Measurements from ENCODE around the gene PDCD2.
"Not testable (repeated sequence)": the region's sequence is repeated elsewhere in the genome, so short reads cannot be mapped to it uniquely, and the experiment has no call there.

PDCD2 gene

DNA sequence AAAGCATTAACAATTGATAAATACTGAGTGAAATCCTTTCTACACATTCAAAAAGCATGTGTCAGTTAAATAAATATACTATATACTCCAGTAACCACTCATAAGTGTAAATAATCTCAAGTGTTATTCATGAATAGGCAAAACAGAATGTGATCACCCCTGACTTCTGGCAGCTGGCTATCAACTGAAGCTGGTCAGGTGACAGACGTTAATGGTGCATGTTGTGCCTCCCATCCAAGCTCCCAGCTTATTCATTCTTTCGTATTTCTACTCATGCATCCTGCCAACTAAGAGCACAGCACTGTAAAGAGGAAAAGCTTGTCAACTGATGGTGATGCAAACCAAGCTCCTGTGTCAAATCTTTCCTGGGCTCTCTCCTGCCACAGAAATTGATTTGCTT is 39.0 kb downstream of the PDCD2 start:
- no peak for DNase-seq

- DNase-seq: no peak
These were observed 42.3 kb downstream of the PDCD2 start for GRCh38 chr6:170542031-170542719.

GRCh38 chr6:170537329-170537728 is 47.1 kb downstream of the PDCD2 start:
- no peak for DNase-seq

GRCh38 chr6:170536671-170537070 is 47.8 kb downstream of the PDCD2 start:
- DNase-seq: no peak

- DNase-seq: no peak
These were observed 49.4 kb downstream of the PDCD2 start for GRCh38 chr6:170535004-170535403.

- DNase-seq: no peak
These were observed 50.6 kb downstream of the PDCD2 start for GRCh38 chr6:170533792-170534191.

DNA sequence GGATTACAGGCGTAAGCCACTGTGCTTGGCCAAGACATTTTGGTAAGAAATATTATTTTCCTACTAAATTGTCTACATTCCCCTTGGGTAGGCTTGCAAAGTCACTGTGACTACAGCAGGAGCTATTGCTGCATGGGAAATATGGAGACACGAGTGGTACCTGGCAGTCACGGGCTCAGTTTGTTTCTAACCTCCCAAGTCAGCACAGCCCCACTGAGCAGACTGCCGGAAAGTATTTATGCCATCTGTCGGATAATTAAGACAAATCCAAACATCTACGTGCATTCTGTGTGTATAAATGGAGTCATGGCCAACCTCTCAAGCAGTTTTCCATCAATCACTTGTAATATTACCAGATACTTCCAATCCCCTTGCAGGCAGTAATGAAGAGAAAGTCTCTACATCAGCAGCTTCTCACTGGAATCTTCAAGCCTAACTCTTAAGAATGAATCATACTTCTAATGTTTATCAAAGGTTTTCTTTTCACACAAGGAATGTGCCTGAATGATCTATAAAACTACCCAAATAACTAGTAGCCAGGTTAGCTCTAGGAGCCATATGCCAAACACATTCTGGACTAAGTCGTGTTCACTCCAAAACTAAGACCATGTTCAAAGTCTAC is 51.5 kb downstream of the PDCD2 start:
- no peak for DNase-seq

DNA sequence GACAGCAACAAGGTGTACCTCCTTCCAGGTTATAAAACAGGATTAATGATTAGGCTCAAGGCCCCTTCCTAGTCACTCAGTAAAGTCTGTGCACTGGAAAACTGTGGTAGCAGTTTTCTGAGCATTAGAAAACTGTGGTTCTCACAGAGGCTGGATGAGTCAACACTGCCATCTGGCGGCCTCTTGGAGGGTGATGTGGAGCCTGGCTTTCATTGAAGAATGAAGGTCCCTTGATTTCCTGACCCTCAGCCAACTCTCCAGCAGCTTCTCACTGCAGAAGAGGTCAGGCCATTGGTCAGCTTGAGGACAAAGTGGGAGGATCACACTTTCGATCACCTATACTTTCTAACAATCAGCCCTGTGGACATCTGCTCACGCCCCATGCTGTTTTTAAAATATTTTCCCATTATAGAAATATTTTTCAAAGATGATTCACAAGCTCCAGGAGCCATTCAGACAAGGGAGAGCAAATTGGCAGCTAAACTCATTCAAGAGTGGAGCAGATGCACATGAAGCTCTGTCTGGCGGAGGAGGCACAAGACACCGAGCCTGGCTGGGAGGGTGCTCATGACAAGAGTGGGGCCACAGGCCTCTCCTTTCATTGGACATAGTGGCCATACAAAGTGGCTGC is 54.5 kb downstream of the PDCD2 start:
- DNase-seq: peak; percentile 61

DNA sequence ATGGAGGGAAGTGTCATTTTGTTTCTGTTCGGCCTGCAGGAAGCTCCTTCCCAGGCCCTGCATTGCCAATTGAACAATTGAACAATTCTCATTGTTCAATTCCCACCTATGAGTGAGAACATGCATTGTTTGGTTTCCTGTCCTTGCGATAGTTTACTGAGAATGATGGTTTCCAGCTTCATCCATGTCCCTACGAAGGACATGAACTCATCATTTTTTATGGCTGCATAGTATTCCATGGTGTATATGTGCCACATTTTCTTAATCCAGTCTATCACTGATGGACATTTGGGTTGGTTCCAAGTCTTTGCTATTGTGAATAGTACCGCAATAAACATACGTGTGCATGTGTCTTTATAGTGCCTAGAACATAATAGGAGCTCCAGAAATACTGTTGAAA is 56.4 kb downstream of the PDCD2 start:
- not testable (repeated sequence) for DNase-seq

DNA sequence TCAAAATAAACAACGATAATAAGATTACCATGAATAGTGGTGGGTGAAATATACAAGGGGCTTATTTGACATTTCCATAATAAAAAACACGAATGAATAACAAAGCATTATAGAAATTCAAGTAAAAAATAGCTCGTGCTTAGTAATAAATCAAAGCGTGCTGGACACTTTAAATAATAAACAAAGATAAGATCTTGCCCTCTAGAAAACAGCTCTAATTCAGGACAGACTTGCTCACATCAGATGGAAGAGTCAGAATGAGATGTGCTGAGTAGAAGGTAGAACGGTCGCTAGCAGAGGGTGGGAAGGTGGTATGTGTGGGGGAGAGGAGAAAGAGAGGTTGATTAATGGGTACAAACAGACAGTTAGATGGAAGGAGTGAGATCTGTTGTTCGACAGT is 58.6 kb downstream of the PDCD2 start:
- DNase-seq: no peak
